ENCODE data around the gene CYP46A1.

The CYP46A1 gene

DNA sequence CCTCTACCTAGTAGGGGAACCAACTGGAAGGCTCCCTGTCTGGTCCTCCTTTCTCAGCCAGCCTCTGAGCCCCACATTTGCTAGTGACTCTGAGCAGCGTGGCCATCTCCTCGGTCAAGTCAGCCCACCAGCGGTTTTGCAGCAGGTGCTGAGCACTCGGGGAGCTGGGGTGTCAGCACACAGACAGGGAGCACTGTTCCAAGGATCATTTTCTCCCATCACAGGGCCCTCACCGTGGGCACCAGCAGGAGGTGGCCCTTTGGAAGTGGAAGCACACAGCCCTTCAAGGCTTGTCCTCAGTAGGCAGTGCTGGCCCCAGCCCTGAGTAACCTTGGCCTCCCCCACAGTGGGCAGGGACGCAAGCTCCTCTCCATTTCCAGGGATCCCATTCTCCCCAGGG, 85.0 kb downstream of the CYP46A1 start:
- Histone ChIP-seq H3K9me3 (no peaks in the 10 kb centered on the region), H3K4me1 (peaks cover 10% of the 10 kb centered on the region), H3K27me3 (no peaks in the 10 kb centered on the region), H3K4me3 (ENCODE audit: low read depth, low read length) (no peak overlapping the region), H3K36me3 (no peaks in the 10 kb centered on the region)
- TF ChIP-seq, protein P1, sequence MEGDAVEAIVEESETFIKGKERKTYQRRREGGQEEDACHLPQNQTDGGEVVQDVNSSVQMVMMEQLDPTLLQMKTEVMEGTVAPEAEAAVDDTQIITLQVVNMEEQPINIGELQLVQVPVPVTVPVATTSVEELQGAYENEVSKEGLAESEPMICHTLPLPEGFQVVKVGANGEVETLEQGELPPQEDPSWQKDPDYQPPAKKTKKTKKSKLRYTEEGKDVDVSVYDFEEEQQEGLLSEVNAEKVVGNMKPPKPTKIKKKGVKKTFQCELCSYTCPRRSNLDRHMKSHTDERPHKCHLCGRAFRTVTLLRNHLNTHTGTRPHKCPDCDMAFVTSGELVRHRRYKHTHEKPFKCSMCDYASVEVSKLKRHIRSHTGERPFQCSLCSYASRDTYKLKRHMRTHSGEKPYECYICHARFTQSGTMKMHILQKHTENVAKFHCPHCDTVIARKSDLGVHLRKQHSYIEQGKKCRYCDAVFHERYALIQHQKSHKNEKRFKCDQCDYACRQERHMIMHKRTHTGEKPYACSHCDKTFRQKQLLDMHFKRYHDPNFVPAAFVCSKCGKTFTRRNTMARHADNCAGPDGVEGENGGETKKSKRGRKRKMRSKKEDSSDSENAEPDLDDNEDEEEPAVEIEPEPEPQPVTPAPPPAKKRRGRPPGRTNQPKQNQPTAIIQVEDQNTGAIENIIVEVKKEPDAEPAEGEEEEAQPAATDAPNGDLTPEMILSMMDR (IDR thresholded peaks at IDR 0.05; ENCODE audit: low read depth, low read length) = no peak
- no peak for DNase-seq

DNA sequence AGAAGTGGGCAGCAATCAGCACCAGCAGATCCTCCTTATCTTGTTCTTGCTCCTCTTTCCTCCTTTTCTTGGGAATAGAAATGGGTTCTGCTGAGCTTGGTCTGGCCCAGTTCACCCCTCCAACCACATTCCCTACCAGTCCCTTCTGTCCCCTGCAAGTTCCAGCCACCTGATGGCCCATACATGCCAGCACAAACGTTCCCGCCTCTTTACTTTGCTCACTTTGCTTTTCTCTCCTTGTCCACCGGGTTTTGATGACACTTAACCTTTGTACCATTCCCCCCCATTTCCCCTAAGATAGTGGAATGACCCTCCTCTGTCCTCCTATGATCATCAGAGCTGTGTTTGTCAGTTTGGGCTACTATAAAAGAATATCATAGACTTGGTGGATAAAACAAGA, 85.7 kb downstream of the CYP46A1 start:
- Histone ChIP-seq H3K4me1 (peaks cover 17% of the 10 kb centered on the region), H3K36me3 (no peaks in the 10 kb centered on the region), H3K27me3 (no peaks in the 10 kb centered on the region), H3K9me3 (no peaks in the 10 kb centered on the region), H3K4me3 (ENCODE audit: low read depth, low read length) (no peak overlapping the region)
- DNase-seq = no peak
- TF ChIP-seq, protein P1 (IDR thresholded peaks at IDR 0.05; ENCODE audit: low read depth, low read length) = no peak

DNA sequence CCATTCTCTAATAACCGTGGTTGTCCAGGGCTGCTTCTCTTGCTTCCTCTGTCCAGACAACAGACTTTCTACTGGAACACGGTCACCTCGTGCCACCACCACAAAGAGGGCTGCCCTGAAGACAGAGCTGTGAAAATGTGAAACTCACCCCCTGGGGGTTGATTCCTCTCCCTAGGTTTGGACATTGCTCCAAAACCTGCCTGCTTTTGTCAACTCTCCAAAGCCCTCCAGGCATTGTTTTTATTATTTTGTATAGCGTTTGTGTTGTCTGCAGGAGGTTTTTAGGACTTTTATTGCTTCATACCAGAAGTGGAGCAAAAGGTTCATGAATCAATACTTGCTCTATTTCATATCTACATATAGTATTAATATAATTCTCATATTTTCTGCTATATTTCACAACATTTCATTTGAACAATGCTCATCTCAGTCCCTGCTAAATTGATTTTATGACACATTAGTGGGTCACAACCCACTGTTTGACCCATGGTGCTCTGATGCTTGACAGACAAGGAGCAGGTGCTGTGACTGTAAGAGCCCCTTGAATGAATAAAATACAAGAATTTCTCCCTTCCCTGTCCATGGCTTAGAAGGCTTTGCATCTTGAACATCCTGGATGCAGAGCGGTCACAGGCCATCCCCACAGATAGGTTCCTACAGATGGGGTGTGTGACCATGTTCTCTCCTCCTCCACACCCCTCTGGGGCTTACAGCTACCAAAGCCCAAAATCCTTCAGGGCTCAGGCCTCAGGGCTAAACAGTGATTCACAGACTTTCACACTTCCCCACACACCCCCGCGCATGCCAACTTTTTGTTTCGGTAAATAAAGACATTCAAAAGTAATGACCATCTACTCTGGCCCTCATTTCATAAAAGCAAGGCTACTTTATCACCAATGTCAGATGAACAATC, 88.5 kb downstream of the CYP46A1 start:
- Histone ChIP-seq H3K36me3 (no peaks in the 10 kb centered on the region), H3K4me1 (peaks cover 21% of the 10 kb centered on the region), H3K9me3 (no peaks in the 10 kb centered on the region), H3K27me3 (no peaks in the 10 kb centered on the region), H3K4me3 (ENCODE audit: low read depth, low read length) (no peak overlapping the region)
- TF ChIP-seq, protein P1 (IDR thresholded peaks at IDR 0.05; ENCODE audit: low read depth, low read length) = no peak
- no peak for DNase-seq

DNA sequence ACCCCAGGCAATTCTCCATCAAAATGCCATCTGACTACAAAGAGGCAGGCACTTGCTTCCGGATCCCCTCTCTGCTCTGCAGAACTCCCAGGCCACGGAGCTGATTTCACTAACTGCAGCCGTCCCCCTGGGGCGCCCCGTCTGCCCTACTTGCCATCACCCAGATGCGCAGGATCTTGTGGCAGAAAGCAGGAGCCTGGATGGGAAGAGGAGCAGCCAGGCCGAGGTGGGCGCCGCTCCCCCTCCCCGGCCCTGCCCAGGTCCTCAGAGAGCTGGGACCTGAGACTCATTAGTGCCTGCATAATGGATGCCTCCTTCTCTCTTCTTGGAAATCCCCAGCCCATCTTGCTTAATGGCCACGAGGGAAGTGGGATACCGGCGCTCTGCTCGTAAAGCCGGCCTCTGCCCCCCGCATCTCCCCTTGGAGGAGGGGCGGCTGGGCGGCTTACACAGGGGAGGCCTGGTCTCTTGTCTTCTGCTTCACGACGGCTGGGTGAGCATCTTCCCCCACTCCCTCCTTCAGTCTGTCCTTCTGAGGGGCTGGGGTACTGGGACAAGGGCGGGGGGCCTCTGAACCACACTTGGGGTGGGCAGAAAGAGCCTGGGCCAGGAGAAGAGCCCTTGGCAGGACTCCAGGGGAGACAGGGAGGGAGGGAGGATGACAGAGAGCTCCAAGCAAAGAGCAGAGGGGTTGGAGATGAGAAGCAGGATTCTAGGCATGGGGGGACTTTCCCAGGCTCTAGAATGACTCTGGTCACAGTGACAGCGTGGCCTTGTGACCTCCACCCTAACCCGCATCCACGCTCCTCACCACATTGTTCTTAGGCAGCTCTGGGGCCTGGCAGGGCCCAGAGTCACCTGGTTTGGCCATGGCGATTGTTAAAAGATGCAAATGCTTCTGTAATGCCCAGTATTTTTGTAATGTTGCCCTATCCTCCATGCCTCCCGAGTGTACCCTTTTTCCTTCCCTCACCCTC, 89.7 kb downstream of the CYP46A1 start:
- TF ChIP-seq, protein P1 (IDR thresholded peaks at IDR 0.05; ENCODE audit: low read depth, low read length) = no peak
- Histone ChIP-seq H3K4me3 (ENCODE audit: low read depth, low read length) (no peak overlapping the region), H3K36me3 (no peaks in the 10 kb centered on the region), H3K27me3 (no peaks in the 10 kb centered on the region), H3K4me1 (peaks cover 21% of the 10 kb centered on the region), H3K9me3 (no peaks in the 10 kb centered on the region)
- peak; percentile 49 for DNase-seq

DNA sequence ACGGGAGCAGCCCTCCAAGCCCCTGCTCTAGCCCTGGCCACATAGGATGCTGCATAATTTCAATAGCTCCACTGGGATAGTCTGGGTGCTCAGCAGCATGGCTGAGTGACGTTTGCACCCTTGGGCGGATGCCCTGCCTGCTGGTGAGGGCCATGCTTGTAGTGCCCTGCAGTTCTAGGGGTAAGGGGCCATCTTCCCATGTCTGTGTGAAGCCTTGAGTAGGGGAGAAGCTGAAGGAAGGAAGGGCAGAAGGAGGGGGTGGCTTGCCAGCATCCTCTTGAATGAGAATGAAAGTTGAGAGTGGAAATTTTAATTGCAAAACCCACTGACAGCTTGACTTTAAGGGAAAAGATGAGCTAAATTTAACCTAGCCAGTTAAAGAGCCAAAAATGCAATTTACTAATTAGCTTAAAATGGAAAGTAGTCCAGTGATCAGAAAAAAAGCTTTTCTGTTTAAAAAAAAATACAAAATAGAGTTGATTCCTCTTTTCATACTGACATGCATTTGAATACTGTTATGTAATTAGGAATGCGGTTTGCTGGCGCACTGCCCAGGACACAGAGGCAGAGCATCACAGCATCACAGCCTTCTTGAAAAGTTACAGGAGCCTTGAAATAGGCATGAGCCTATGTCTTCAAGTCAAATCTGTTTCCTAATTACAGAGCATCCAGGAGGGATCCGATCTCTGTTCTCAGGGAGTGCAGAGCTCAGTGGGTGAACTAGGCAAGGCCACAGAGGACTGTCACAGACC, 90.6 kb downstream of the CYP46A1 start:
- no peaks in the 10 kb centered on the region for H3K9me3 ChIP-seq
- no peaks in the 10 kb centered on the region for H3K27me3 ChIP-seq
- H3K4me1 ChIP-seq = peaks cover 21% of the 10 kb centered on the region
- H3K4me3 ChIP-seq (ENCODE audit: low read depth, low read length) = no peak overlapping the region
- no peaks in the 10 kb centered on the region for H3K36me3 ChIP-seq
- DNase-seq = peak; percentile 63
- TF ChIP-seq, protein P1 (IDR thresholded peaks at IDR 0.05; ENCODE audit: low read depth, low read length) = no peak
